Measurements from ENCODE around the gene RICTOR. TPM values are rescaled to one million over a fixed set of nuclear protein-coding genes. Genes with fewer than 3 reads are reported as not detected.
A peak's percentile ranks its signal among the peaks of the same experiment; 100 is the strongest.

The RICTOR gene
- polyA plus RNA-seq, 3 donors = 24.3 to 25.6 (median 25.5) TPM

DNA sequence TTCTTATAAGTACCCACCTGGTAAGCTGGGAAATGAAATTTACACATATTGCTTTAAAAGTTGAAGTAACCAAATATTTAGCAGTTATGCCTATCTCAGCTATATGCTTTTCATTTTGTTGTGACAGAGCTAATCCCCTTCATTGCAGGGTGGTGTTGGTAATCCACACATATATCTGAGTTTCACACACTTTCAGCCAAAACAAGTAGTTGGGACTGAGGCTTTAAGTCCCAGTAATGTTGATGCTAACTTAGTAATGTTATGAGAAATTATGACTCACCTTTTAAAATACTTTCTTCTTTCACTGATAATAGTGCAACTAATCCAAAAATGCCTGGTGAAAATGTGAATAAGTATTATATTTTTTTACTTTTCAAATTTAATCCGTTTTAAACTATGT, 19.2 kb upstream of the RICTOR start:
- no peak for DNase-seq (ENCODE audit: low read depth in 3 of 3, low spot score in 2 of 3)

DNA sequence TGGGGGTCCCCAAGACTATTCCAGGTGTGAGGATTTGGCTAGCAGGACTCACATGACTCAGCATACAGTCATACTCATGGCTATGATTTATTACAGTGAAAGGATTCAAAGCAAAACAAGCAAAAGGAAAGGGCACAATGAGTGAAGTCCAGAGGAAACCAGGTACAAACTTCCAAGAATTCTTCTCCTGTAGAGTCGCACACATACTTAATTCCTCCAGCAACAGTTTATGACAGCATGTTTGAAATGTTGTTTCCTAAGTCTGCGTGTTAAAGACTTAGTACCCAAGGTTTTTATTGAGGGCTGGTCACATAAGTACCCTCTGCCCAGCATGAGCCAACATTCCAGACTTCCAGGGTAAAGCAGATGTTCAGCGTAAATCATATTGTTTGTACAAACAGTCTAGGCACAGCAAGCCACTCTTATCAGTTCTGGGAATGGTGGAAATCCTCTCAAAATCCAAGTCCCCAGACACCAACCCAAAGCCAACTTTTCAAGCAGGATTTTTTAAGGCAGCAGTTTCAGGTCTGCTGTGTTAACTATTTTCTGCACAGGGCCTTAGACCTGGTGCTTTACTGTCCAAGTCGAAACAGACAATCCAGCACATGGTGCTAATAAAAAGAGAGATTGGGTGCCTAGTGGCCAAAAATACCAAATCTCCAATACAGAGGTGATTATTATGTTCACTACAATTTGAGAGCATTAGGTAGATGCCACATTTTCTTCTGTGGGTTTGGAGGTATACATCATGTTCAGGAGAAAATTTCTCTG, 18.6 kb upstream of the RICTOR start:
- no peak for DNase-seq (ENCODE audit: low read depth in 3 of 3, low spot score in 2 of 3)

DNA sequence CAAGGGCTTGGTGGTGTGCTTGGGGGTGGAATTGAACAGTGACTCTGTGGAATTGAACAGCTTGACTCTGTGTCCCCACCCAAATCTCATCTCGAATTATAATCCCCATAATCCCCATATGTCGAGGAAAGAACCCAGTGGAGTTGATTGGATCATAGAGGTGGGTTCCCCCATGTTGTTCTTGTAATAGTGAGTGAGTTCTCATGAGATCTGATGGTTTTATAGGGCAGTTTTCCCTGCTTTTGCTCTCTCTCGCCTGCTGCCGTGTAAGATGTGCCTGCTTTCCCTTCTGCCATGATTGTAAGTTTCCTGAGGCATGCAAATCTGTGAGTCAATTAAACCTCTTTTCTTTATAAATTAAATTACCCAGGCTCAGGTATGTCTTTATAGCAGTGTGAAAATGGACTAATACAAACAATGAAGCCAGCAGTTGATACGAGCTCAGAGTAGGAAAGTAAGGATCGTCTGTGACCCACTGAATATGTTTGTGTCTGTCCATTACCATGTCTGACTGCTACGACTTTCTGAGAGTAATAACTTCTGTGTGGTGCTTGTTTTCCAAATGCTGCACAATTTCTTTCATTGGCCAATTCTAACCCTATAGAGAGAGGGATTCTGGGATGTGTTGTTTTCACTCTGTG, 17.9 kb upstream of the RICTOR start:
- no peak for DNase-seq (ENCODE audit: low read depth in 3 of 3, low spot score in 2 of 3)

DNA sequence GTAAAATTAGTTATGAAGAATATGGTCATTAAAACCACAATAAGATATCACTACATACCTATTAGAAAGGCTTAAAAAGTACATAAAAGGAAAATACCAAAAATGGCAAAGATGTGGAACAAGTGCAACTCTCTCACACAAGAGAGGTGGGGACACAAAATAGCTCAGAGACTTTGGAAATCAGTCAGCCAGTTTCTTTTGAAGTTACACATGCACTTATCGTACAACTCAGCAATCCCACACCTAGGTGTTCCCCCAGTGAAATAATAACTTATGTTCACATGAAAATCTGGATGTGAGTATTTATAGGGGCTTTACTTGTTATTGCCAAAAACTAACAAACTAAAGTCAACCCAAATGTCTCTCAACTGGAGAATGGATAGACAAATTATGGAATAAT, 9.8 kb upstream of the RICTOR start:
- DNase-seq (ENCODE audit: low read depth in 3 of 3, low spot score in 2 of 3) = no peak

DNA sequence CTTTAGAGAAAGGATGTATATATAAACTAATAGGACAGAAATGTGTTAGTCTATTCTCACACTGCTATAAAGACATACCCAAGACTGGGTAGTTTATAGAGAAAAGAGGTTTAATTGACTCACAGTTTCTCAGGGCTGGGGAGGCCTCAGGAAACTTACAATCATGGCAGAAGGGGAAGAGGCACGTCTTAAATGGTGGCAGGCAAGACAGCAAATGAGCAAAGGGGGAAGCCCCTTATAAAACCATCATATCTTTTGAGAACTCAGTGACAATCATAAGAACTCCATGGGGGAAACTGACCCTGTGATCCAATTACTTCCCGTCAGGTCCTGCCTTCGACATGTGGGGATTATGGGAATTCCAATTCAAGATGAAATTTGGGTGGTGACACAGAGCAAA, 8.8 kb upstream of the RICTOR start:
- DNase-seq (ENCODE audit: low read depth in 3 of 3, low spot score in 2 of 3) = no peak

DNA sequence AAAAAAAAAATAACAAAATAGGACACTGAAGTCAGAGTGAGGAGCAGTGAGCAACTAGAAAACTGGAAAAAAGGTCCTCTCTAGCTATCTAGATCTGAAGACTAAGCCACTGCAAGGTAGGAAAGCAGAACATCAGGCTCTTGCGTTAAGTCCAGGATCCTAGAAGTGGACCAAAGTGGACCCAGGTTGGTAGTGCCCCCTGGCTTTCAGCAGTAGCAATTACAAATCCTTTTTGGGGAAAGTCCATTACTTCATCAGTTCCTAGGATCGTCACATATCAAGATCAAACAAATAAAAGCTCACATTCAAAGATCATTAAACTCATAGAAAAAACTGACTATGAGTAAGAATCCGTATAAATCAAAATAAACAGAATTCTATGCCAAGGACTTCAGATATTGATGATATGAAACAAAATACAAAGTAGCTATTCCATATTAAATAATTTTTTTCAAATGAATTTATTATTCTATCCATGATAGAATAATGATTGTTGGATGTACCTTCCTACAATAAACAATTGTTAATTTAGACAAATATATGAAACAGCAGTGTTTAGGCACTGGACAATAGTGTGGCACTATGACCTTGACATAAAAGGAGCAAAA, 6.5 kb upstream of the RICTOR start:
- no peak for DNase-seq (ENCODE audit: low read depth in 3 of 3, low spot score in 2 of 3)

DNA sequence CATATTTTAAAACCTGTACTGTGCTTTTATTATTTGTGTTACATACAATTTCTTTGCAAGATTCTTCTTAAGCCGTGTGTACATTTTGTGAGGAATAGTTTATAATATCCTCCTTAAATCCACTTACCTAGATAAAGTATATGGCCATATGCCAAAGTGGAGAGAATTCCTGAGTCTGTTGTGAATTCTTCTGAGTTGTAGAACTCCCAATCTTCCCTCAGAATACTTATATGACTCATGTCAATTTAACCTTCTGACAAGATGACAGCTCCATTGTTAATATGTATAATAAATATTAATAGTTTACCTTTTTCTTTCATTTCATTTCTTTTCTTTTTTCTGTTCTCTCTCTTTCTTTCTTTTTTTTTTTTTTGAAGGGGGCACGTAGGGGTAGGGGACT, 6.0 kb upstream of the RICTOR start:
- no peak for DNase-seq (ENCODE audit: low read depth in 3 of 3, low spot score in 2 of 3)

DNA sequence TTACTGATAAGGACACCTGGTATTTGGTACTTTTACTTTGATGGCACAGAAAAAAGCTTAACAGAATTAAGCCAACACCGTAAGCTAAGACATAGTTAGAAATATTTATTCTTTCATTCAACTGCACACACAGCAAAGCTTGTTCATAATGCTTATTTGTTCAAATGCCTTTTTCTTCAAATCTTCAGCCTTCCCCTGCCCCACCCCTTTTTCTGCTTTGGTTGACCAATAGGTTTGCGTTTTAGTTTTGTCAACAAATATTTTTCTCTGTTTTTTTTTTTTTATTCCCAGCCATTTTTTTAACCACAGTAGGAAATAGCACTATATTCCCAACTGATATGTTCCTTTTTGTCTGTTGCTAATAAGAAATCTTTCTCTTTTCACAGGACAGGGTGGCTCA, 4.9 kb upstream of the RICTOR start:
- no peak for DNase-seq (ENCODE audit: low read depth in 3 of 3, low spot score in 2 of 3)

DNA sequence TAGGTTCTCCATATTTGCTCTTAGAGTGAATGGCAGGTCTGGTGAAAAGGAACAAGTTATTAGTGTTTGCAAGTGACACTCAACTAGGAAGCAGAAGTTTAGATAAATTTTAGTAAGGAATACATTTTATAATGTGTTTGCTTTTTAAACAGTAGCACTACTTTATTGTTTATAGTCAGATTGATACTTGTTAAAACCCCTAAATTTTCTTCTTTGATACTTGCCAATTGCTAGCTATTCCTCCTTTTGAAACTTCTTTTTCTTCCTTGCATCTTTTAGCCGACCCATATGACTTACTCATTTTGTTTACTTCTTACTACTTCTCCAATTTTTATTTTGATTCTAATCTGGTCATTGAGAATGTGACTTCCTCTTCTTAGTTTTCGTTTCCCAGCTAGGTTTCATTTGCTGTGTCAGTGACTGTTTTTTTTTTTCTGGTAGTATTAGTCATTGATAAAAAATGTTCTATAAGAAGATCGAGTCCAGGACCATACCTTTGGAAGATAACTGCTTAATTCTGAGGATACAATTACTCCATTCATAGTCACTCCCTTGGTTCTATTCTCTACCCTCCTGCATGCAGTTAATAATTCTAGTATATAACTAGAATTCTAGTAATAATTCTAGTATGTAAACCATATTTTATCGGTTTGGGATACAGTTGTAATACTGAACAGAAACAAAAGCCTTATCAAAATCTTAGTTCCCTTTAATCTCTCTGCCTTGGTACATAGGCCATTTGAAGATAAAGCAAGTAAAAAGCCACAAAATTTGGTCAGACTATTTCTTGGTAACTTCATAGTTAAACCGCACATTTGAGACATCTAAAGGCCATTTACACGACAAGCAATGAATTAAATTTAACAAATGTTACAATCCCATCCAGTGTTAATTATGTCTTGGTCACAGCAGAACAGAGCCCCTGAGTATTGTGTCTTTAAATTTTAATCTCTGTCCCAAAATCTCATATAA, 2.8 kb upstream of the RICTOR start:
- DNase-seq (ENCODE audit: low read depth in 3 of 3, low spot score in 2 of 3) = no peak

DNA sequence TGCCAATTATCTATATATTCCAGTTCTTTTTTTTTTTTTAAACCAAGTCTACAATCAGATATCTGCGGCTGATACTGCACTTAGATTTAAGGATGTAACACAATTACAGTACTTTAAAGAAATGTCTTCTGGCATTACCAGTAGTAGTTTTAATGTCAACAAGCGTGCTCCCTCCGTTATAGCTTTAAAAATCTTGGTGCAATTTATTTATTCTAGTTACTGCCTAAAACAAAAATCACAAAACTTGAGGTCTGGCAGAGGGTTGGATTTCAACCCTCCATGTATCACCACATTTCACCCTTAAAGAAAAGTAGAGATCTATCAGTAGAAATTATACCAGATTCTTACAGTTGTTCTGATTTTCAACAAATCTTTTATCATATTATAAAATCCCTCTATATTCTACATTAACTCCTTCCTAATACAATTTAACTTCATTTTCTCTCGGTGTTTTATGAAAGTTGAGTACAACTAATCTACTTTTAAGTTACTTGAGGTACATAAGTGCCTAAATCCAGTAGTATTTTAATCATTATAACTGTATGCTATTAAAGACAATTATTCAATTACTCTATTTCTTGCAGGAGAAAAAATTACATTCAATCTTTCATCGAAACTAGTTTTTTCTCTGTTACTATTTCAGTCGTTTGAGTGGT, 2.0 kb upstream of the RICTOR start:
- DNase-seq (ENCODE audit: low read depth in 3 of 3, low spot score in 2 of 3) = no peak

DNA sequence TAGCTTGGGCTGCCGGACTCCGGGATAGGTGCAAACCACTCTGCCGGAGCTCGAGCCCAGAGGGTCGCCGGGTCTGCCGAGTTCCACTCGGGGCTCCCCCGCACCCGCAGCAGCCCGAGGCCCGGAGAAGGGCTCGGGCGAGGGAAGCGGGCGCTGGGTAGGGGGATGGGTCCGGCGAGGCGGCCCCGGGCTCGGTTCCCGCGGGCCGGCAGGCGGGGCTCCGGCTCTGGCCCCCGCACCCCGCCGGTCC, 507 bp downstream of the RICTOR start:
- peak in 1 of 3 donors; percentile 27 for DNase-seq (ENCODE audit: low read depth in 3 of 3, low spot score in 2 of 3)

DNA sequence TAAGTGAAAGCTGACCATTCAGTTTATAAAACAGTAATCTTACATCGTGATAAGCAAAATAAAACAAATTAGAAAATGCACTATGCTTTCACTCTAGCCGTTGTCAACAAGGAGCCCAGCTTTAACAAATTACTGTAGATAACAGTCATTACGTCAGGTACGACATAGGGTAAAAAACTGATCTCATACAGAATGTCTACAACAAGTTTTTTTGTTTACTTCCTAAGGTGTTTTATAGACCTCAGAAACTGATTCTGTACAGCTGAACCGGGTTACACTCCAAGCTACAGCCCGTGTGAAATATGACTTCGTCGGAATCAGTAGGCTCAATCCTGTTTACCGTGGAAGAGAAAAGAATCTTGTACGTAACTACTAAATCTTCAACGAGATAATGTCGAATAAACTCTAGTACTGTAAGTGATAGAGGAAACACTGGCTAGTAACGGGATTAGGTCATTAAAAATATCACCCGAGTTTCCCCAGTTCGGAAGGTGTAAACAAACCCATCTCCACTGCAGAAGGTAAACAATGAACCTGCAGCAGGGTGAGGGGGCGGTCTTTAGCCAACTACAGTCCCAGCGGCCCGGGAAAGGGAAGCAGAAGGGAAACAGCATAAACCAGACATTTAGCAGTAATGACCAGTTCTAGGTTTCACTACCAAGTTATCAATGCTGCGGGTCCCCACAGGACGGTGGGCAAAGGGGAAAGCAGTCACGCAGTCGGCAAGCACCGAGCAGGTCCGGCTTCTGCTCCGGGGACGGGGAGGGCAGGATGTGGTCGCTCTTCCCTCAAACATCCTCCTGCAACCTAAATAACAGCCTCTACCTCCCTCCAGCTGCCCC, 1.1 kb downstream of the RICTOR start:
- DNase-seq (ENCODE audit: low read depth in 3 of 3, low spot score in 2 of 3) = peak in 2 of 3 donors; percentile 40 to 41

DNA sequence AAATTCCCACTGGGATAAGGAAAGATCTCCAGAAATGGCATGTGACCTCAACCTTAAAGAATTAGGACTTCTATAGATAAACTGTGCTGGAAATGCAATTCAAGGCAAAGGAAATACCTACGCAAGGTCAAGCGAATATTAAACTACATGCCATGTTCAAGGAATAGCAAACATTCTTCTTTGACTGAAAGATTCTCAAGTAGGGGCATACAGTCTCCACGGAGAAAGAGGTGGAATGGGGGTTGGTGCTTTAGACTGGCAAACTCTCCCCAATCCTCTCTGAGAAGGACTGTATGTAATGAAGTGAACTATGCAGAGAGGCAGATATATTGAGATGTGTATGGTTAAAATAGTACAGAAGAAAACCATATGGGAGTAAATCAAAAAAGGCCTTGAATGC, 6.1 kb downstream of the RICTOR start:
- no peak for DNase-seq (ENCODE audit: low read depth in 3 of 3, low spot score in 2 of 3)

DNA sequence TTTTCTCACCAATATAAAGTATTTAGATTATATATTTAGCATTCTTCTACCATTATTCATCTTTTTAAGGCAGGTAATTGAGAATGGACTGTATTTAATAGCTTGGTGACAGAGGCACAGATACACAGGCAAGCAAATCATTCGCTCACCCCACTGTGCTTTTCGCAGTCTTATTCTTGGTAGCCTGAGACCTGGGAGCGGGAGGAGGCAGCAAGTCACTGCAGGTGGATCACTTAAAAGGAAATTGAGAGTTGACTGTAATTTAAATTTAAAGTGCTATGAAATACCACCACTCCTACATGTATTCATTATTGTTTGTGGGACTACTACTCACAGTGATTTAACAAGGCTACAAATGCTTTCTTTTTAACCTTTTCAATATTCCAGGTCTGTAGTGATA, 9.7 kb downstream of the RICTOR start:
- no peak for DNase-seq (ENCODE audit: low read depth in 3 of 3, low spot score in 2 of 3)

DNA sequence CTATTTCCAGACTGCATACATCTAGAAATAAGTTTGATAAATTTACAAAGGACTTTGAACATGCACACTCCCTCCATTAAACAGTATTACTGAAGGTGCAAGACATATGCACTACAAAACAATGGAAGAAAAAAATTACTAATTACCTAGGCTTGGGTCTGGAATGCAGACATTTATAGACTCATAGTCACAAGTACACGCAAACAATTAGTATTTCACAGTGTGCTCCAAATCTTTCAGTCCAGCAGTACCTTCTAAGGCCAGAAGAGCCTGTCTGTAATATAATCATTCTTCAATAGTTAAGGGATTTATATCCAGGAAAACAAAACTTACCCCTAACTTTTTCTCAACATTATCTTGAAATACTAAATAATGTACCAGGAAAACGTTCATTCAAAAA, 11.2 kb downstream of the RICTOR start:
- DNase-seq (ENCODE audit: low read depth in 3 of 3, low spot score in 2 of 3) = no peak

DNA sequence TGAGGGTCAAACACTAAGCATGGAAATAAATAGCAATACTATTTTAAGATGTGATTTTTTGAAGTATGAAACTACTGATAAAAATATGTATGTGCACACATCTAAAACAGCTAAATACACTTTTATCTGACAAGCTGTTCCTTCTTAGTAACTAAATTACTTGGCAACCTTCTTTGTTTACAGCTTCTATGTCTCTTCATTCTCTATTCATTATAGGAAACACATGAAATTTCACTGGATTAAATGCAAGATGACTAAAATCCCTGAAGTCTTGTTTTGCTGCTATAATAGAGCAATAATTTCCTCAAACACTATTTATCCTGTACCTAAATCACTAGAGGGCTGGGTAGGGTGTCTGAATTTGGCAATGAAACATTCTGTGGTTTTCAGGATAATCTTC, 11.7 kb downstream of the RICTOR start:
- no peak for DNase-seq (ENCODE audit: low read depth in 3 of 3, low spot score in 2 of 3)

DNA sequence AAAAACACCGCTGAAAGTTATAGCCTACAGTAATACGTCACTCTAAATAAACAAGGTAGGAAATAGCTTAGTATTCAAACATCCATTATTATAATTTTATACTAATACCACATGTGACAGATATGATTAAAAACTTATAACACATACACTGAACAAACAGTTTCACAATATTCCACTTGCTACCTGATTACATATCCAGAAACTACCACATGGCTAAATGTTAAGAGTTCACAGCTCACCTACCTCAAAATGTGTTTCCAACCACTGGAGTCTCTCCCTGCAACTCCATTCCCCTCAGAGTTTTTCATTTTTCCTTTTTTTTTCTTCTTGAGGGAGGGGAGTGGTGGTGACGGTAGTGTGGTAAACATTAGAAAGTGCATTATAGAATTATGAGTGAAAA, 12.1 kb downstream of the RICTOR start:
- no peak for DNase-seq (ENCODE audit: low read depth in 3 of 3, low spot score in 2 of 3)

DNA sequence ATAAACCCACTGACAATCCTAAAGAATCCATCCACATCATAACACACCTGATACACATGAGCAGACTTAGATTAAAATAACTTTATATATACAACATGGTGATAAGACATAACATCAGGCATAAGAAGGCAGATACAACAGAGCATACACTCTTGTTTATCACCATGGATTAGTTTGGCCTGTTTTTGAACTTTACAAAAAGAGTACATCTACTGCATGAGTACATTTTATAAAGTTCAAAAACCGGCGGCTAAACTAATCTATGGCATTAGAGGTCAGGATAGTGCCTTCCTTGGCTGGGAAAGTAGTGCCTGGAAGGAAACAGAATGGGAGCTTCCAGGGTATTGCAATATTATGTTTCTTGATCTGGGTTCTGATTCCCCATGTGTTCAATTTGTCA, 15.1 kb downstream of the RICTOR start:
- no peak for DNase-seq (ENCODE audit: low read depth in 3 of 3, low spot score in 2 of 3)

DNA sequence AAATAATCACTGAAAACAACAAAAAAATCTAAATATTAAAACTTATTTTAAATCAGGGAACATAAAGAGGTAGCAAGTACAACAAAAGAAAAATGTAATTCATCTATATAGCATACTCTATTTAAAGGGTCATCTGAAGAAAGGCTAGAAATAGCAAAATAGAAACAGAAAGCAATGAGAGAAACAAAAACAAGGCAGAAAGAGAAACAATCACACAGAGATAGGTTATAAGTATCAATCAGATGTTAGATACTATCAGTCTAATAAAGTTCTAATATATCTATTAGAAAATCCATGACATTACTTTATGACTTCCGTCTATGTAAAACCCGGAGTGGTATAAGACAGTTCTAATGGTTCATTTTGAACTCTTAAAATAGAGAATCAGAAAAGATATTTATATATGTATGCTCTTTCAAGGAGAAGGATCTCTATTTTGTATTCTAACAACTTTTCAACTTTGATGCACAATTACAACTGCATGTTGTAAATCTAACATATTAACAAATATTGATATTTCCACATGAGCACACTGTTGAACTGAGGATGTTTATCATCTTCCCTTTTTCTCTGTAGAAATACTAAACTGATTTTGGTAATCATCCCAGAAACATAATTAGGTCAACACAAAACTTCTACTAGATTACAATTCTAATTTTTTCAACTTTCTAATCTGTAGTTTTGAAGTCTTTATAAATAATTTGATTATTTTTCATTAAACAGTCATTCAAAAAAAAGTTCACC, 15.8 kb downstream of the RICTOR start:
- no peak for DNase-seq (ENCODE audit: low read depth in 3 of 3, low spot score in 2 of 3)
